Activated naive CD8-positive, alpha-beta T cell treated with anti-CD3 and anti-CD28 coated beads, Interleukin-2, amount 10 ng/mL, durations not matched to agents 7 days and 5 days (primary cell): ENCODE data around the gene GPR78. TPM values are rescaled to one million over a fixed set of nuclear protein-coding genes. Genes with fewer than 3 reads are reported as not detected.

Source experiments
- ATAC-seq: fragments of 150-1000 bp; cut with Tn5 transposase; one replicate; pipeline ENCODE4 v1.10.0; 2021; ENCODE audit warnings: low read depth, moderate library complexity
- POLR2A ChIA-PET: fragments of 350-600 bp; sonication (Branson Sonifier 250); formaldehyde crosslinking; loops from one replicate; lab custom pipeline; 2021; ENCODE audit warnings: antibody characterized with exemption; lab: Charles Lee
- DNase-seq: peaks from one replicate; pipeline ENCODE4 v3.0.0; 2021
- H3K27ac Mint-ChIP-seq: one replicate; pipeline ENCODE4 v1.8.0; 2022; ENCODE audit warnings: mild to moderate bottlenecking, mixed read lengths
- H3K27me3 Mint-ChIP-seq: one replicate; pipeline ENCODE4 v1.8.0; 2022; ENCODE audit warnings: mild to moderate bottlenecking, moderate library complexity, mixed read lengths
- H3K36me3 Mint-ChIP-seq: one replicate; pipeline ENCODE4 v1.8.0; 2021; ENCODE audit warnings: mild to moderate bottlenecking, mixed read lengths
- H3K4me1 Mint-ChIP-seq: one replicate; pipeline ENCODE4 v1.8.0; 2021; ENCODE audit warnings: mixed read lengths
- H3K4me3 Mint-ChIP-seq: one replicate; pipeline ENCODE4 v1.8.0; 2022; ENCODE audit warnings: mild to moderate bottlenecking, moderate library complexity, mixed read lengths
- H3K9me3 Mint-ChIP-seq: one replicate; pipeline ENCODE4 v1.8.0; 2021; ENCODE audit warnings: mixed read lengths
- total RNA-seq, 2 experiments: library from RNA; stranded (reverse); gene quantifications; one replicate each; pipeline ENCODE4 v1.2.3, GENCODE V29; 2021

Gene GPR78
- total RNA-seq, 2 experiments from 2014 or later = not detected

GRCh38 chr4:8599091-8599460 lies 18.9 kb downstream of the GPR78 start:
- POLR2A ChIA-PET = no interaction called here
- no peaks in the 10 kb centered on the region for H3K36me3 Mint-ChIP-seq
- no peaks in the 10 kb centered on the region for H3K9me3 Mint-ChIP-seq
- peaks cover 4% of the 10 kb centered on the region for H3K27me3 Mint-ChIP-seq
- no peaks in the 10 kb centered on the region for H3K4me1 Mint-ChIP-seq
- no peak for ATAC-seq
- no peak overlapping the region for H3K27ac Mint-ChIP-seq
- no peak overlapping the region for H3K4me3 Mint-ChIP-seq
- DNase-seq = no peak

GRCh38 chr4:8599657-8600056 lies 19.5 kb downstream of the GPR78 start:
- ATAC-seq (no peak), DNase-seq (no peak)
- Mint-ChIP-seq H3K27ac (no peak overlapping the region), H3K36me3 (no peaks in the 10 kb centered on the region), H3K9me3 (no peaks in the 10 kb centered on the region), H3K27me3 (no peaks in the 10 kb centered on the region), H3K4me1 (no peaks in the 10 kb centered on the region), H3K4me3 (no peak overlapping the region)
- POLR2A ChIA-PET = no interaction called here

GRCh38 chr4:8600266-8600665 lies 20.1 kb downstream of the GPR78 start:
- H3K36me3 Mint-ChIP-seq = no peaks in the 10 kb centered on the region
- ATAC-seq (no peak), DNase-seq (no peak)
- no peaks in the 10 kb centered on the region for H3K4me1 Mint-ChIP-seq
- no peak overlapping the region for H3K4me3 Mint-ChIP-seq
- no peaks in the 10 kb centered on the region for H3K27me3 Mint-ChIP-seq
- no peak overlapping the region for H3K27ac Mint-ChIP-seq
- H3K9me3 Mint-ChIP-seq = no peaks in the 10 kb centered on the region
- POLR2A ChIA-PET = no interaction called here

GRCh38 chr4:8600686-8601085 lies 20.5 kb downstream of the GPR78 start:
- H3K4me3 Mint-ChIP-seq = no peak overlapping the region
- no peaks in the 10 kb centered on the region for H3K36me3 Mint-ChIP-seq
- no peak for DNase-seq
- no peak for ATAC-seq
- H3K4me1 Mint-ChIP-seq = no peaks in the 10 kb centered on the region
- POLR2A ChIA-PET = no interaction called here
- H3K27me3 Mint-ChIP-seq = no peaks in the 10 kb centered on the region
- H3K27ac Mint-ChIP-seq = no peak overlapping the region
- H3K9me3 Mint-ChIP-seq = no peaks in the 10 kb centered on the region

- Mint-ChIP-seq H3K4me1 (no peaks in the 10 kb centered on the region), H3K36me3 (no peaks in the 10 kb centered on the region), H3K27ac (no peak overlapping the region), H3K9me3 (no peaks in the 10 kb centered on the region), H3K27me3 (no peaks in the 10 kb centered on the region), H3K4me3 (no peak overlapping the region)
- no peak for ATAC-seq
- POLR2A ChIA-PET = no interaction called here
- no peak for DNase-seq
Observed at GRCh38 chr4:8601086-8601485, 20.9 kb downstream of the GPR78 start.

GRCh38 chr4:8601556-8601955 lies 21.4 kb downstream of the GPR78 start:
- no peak overlapping the region for H3K4me3 Mint-ChIP-seq
- no peaks in the 10 kb centered on the region for H3K36me3 Mint-ChIP-seq
- no peak for ATAC-seq
- no peaks in the 10 kb centered on the region for H3K9me3 Mint-ChIP-seq
- DNase-seq = no peak
- H3K4me1 Mint-ChIP-seq = no peaks in the 10 kb centered on the region
- POLR2A ChIA-PET = no interaction called here
- no peaks in the 10 kb centered on the region for H3K27me3 Mint-ChIP-seq
- no peak overlapping the region for H3K27ac Mint-ChIP-seq

GRCh38 chr4:8602686-8603430 lies 22.7 kb downstream of the GPR78 start:
- no peak for DNase-seq
- Mint-ChIP-seq H3K36me3 (no peaks in the 10 kb centered on the region), H3K4me1 (no peaks in the 10 kb centered on the region), H3K27me3 (no peaks in the 10 kb centered on the region), H3K9me3 (no peaks in the 10 kb centered on the region), H3K4me3 (no peak overlapping the region), H3K27ac (no peak overlapping the region)
- POLR2A ChIA-PET = no interaction called here
- no peak for ATAC-seq

GRCh38 chr4:8603931-8604330 lies 23.7 kb downstream of the GPR78 start:
- POLR2A ChIA-PET = no interaction called here
- Mint-ChIP-seq H3K9me3 (no peaks in the 10 kb centered on the region), H3K27me3 (no peaks in the 10 kb centered on the region), H3K4me3 (no peak overlapping the region), H3K4me1 (no peaks in the 10 kb centered on the region), H3K27ac (no peak overlapping the region), H3K36me3 (no peaks in the 10 kb centered on the region)
- DNase-seq (no peak), ATAC-seq (no peak)

- no peak overlapping the region for H3K27ac Mint-ChIP-seq
- H3K27me3 Mint-ChIP-seq = no peaks in the 10 kb centered on the region
- no peaks in the 10 kb centered on the region for H3K9me3 Mint-ChIP-seq
- H3K4me3 Mint-ChIP-seq = no peak overlapping the region
- no peaks in the 10 kb centered on the region for H3K36me3 Mint-ChIP-seq
- ATAC-seq = no peak
- POLR2A ChIA-PET = no interaction called here
- H3K4me1 Mint-ChIP-seq = no peaks in the 10 kb centered on the region
- no peak for DNase-seq
Observed at GRCh38 chr4:8605289-8605688, 25.1 kb downstream of the GPR78 start.

- POLR2A ChIA-PET = no interaction called here
- Mint-ChIP-seq H3K27ac (no peak overlapping the region), H3K36me3 (no peaks in the 10 kb centered on the region), H3K4me3 (no peak overlapping the region), H3K4me1 (no peaks in the 10 kb centered on the region), H3K27me3 (no peaks in the 10 kb centered on the region), H3K9me3 (no peaks in the 10 kb centered on the region)
- ATAC-seq (no peak), DNase-seq (no peak)
Observed at GRCh38 chr4:8606476-8606875, 26.3 kb downstream of the GPR78 start.

GRCh38 chr4:8606966-8607365 lies 26.8 kb downstream of the GPR78 start:
- no peaks in the 10 kb centered on the region for H3K9me3 Mint-ChIP-seq
- no peak overlapping the region for H3K4me3 Mint-ChIP-seq
- no peak for DNase-seq
- H3K27me3 Mint-ChIP-seq = no peaks in the 10 kb centered on the region
- H3K4me1 Mint-ChIP-seq = no peaks in the 10 kb centered on the region
- H3K27ac Mint-ChIP-seq = no peak overlapping the region
- H3K36me3 Mint-ChIP-seq = no peaks in the 10 kb centered on the region
- POLR2A ChIA-PET = no interaction called here
- no peak for ATAC-seq

- no peak for ATAC-seq
Observed at GRCh38 chr4:8607603-8608481, 27.6 kb downstream of the GPR78 start.

GRCh38 chr4:8608714-8609391 lies 28.7 kb downstream of the GPR78 start:
- Mint-ChIP-seq H3K4me1 (no peaks in the 10 kb centered on the region), H3K27me3 (no peaks in the 10 kb centered on the region), H3K27ac (peak overlapping the region; percentile 7), H3K4me3 (no peak overlapping the region), H3K9me3 (no peaks in the 10 kb centered on the region), H3K36me3 (no peaks in the 10 kb centered on the region)
- POLR2A ChIA-PET = no interaction called here
- DNase-seq = no peak
- no peak for ATAC-seq

More at GRCh38 chr4:8607603-8608481, 27.6 kb downstream of the GPR78 start:
- Mint-ChIP-seq H3K36me3 (no peaks in the 10 kb centered on the region), H3K27me3 (no peaks in the 10 kb centered on the region), H3K9me3 (no peaks in the 10 kb centered on the region), H3K4me3 (no peak overlapping the region), H3K4me1 (no peaks in the 10 kb centered on the region), H3K27ac (no peak overlapping the region)
- POLR2A ChIA-PET = no interaction called here
- DNase-seq = peak; percentile 64
